Activated naive CD8-positive, alpha-beta T cell treated with anti-CD3 and anti-CD28 coated beads for 36 hours (primary cell): Measurements from ENCODE around the gene IFT81. TPM values are rescaled to one million over a fixed set of nuclear protein-coding genes. Genes with fewer than 3 reads are reported as not detected.
"Not testable (repeated sequence)": the region's sequence is repeated elsewhere in the genome, so short reads cannot be mapped to it uniquely, and the experiment has no call there.

Experiments used
- DNase-seq: peaks from one replicate; pipeline ENCODE4 v3.0.0; 2021
- H3K27ac Mint-ChIP-seq: one replicate; pipeline ENCODE4 v1.8.0; 2022; ENCODE audit warnings: mild to moderate bottlenecking, moderate library complexity, mixed read lengths
- H3K27me3 Mint-ChIP-seq: one replicate; pipeline ENCODE4 v1.8.0; 2022; ENCODE audit warnings: mild to moderate bottlenecking, mixed read lengths
- H3K36me3 Mint-ChIP-seq: one replicate; pipeline ENCODE4 v1.8.0; 2021; ENCODE audit warnings: mild to moderate bottlenecking, mixed read lengths
- H3K4me1 Mint-ChIP-seq: one replicate; pipeline ENCODE4 v1.8.0; 2021; ENCODE audit warnings: mixed read lengths
- H3K4me3 Mint-ChIP-seq: one replicate; pipeline ENCODE4 v1.8.0; 2022; ENCODE audit warnings: mild to moderate bottlenecking, moderate library complexity, mixed read lengths
- H3K9me3 Mint-ChIP-seq: one replicate; pipeline ENCODE4 v1.8.0; 2022; ENCODE audit warnings: mixed read lengths
- total RNA-seq, 2 experiments: library from RNA; stranded (reverse); gene quantifications; one replicate each; pipeline ENCODE4 v1.2.3, GENCODE V29; 2021

The IFT81 gene
- total RNA-seq, 2 experiments from 2014 or later: 3.1 to 3.4 TPM

- H3K27ac Mint-ChIP-seq, H3K36me3 Mint-ChIP-seq, DNase-seq, H3K27me3 Mint-ChIP-seq, H3K4me3 Mint-ChIP-seq, H3K9me3 Mint-ChIP-seq, H3K4me1 Mint-ChIP-seq: not testable (repeated sequence)
These were observed 6.9 kb upstream of the IFT81 start for GRCh38 chr12:110117210-110117609.

GRCh38 chr12:110117956-110118685 is 6.0 kb upstream of the IFT81 start:
- H3K9me3 Mint-ChIP-seq: no peaks in the 10 kb centered on the region
- no peak for DNase-seq
- H3K4me3 Mint-ChIP-seq: no peak overlapping the region
- H3K27me3 Mint-ChIP-seq: peaks cover 4% of the 10 kb centered on the region
- no peak overlapping the region for H3K27ac Mint-ChIP-seq
- H3K36me3 Mint-ChIP-seq: no peaks in the 10 kb centered on the region
- peaks cover 5% of the 10 kb centered on the region for H3K4me1 Mint-ChIP-seq

DNA sequence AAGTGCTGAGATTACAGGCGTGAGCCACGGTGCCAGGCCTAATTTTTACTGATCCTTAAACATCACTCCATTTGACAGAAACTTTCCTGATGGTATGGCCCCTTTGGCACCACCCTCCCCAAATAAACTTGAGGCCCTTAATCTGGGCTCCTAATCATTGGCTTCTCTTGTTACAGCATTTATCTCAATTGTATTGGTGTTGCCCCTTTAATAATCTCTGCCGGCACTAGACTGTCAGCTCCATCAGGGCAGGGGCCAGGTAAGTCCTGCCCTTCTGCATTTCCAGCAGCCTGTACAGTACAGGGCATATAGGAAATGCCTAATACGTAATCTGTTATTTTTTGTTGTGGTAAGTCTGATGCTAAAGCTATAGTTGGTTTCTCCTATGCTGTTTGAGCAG is 1.2 kb upstream of the IFT81 start:
- no peaks in the 10 kb centered on the region for H3K36me3 Mint-ChIP-seq
- peaks cover 4% of the 10 kb centered on the region for H3K27me3 Mint-ChIP-seq
- H3K4me1 Mint-ChIP-seq: peaks cover 12% of the 10 kb centered on the region
- no peak overlapping the region for H3K4me3 Mint-ChIP-seq
- DNase-seq: no peak
- H3K9me3 Mint-ChIP-seq: no peaks in the 10 kb centered on the region
- H3K27ac Mint-ChIP-seq: no peak overlapping the region

DNA sequence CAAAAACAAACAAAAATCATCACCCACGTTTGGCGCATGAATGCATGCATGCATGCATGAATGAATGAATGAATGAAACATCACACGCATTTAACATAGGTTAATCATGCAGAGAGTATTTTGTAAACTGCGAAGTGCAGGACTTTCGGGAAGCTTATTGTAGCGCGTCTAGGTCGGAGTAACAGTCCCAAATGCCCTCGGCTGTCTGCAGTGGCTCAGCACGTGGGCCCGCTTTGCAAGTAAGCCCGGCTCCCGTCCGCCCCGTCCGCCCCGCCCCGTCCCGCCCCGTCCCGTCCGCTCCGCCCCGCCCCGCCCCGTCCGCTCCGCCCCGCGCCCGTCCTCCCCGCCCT is 263 bp upstream of the IFT81 start:
- H3K4me1 Mint-ChIP-seq: peaks cover 12% of the 10 kb centered on the region
- H3K9me3 Mint-ChIP-seq: no peaks in the 10 kb centered on the region
- no peak overlapping the region for H3K4me3 Mint-ChIP-seq
- H3K27me3 Mint-ChIP-seq: peaks cover 4% of the 10 kb centered on the region
- H3K36me3 Mint-ChIP-seq: no peaks in the 10 kb centered on the region
- no peak for DNase-seq
- H3K27ac Mint-ChIP-seq: no peak overlapping the region

GRCh38 chr12:110126557-110126956 is 2.4 kb downstream of the IFT81 start:
- DNase-seq: no peak
- Mint-ChIP-seq H3K27me3 (no peaks in the 10 kb centered on the region), H3K4me3 (no peak overlapping the region), H3K27ac (no peak overlapping the region), H3K9me3 (no peaks in the 10 kb centered on the region), H3K4me1 (peaks cover 10% of the 10 kb centered on the region), H3K36me3 (no peaks in the 10 kb centered on the region)

DNA sequence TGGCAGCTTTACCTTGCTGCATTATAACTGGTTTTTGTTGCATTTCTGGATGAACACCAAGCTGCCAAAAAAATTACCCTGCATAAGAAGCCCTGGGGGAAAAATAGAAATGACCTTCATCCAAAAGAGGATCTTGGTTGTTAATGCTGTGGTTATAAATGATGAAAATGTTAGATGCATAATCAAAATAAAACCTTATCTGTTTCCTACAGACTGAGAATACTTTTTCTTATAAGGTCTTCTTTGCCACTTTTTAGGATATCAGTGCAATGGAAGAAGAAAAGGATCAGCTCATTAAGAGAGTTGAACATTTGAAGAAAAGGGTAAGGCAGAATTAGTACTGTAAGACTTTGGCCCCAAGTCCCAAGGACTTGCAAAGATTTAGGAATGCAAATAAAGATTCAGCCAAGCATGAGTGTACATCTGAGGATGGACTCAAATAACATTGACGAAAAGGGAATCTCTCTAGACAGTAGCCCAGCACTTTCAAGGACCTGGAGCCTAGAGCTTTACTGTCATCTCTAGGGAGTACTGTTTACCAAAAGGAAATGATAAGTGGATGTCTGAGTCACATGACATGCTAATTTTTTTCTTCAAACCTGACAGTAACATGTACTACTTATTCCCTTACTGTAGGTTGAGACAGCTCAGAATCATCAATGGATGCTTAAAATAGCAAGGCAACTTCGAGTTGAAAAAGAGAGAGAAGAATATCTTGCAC is 10.7 kb downstream of the IFT81 start:
- no peak overlapping the region for H3K4me3 Mint-ChIP-seq
- no peaks in the 10 kb centered on the region for H3K36me3 Mint-ChIP-seq
- H3K27me3 Mint-ChIP-seq: no peaks in the 10 kb centered on the region
- no peak overlapping the region for H3K27ac Mint-ChIP-seq
- no peaks in the 10 kb centered on the region for H3K9me3 Mint-ChIP-seq
- H3K4me1 Mint-ChIP-seq: no peaks in the 10 kb centered on the region
- DNase-seq: no peak

DNA sequence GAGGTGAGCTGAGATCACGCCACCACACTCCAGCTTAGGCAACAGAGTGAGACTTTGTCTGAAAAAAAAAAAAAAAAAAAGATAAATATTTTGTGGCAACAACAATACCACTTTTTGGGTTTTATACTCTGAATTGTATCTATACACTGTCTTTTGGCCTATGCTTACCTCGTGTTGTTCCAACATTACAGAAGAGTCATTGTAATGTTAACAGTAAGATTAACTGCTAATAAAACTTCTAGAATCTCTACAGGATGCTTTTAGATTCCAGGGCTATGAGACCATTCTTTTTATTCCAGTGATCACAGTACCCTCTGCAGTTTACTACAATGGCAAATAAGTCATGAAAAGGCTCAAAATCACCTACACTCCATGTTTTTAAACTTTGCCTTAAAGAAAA is 11.6 kb downstream of the IFT81 start:
- no peak for DNase-seq
- H3K27me3 Mint-ChIP-seq: no peaks in the 10 kb centered on the region
- H3K9me3 Mint-ChIP-seq: no peaks in the 10 kb centered on the region
- no peak overlapping the region for H3K4me3 Mint-ChIP-seq
- no peak overlapping the region for H3K27ac Mint-ChIP-seq
- no peaks in the 10 kb centered on the region for H3K36me3 Mint-ChIP-seq
- H3K4me1 Mint-ChIP-seq: no peaks in the 10 kb centered on the region

- H3K9me3 Mint-ChIP-seq: no peaks in the 10 kb centered on the region
- H3K36me3 Mint-ChIP-seq: no peaks in the 10 kb centered on the region
- no peak overlapping the region for H3K4me3 Mint-ChIP-seq
- DNase-seq: no peak
- no peak overlapping the region for H3K27ac Mint-ChIP-seq
- H3K4me1 Mint-ChIP-seq: no peaks in the 10 kb centered on the region
- H3K27me3 Mint-ChIP-seq: no peaks in the 10 kb centered on the region
These were observed 13.6 kb downstream of the IFT81 start for GRCh38 chr12:110137786-110138185.

DNA sequence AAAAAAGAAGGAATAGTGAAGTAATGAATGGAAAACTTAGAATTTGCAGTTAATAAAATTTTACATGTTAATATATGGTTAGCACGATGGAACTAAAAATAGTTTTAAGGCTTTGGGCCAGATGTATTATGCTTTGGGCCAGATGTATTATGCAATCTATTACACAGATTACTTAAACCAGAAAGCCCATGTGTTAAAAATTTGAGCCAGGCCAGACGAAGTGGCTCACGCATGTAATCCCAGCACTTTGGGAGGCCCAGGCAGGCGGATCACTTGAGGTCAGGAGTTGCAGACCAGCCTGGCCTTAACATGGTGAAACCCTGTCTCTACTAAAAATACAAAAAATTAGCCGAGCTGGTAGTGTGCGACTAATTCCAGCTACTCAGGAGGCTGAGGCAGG is 17.2 kb downstream of the IFT81 start:
- Mint-ChIP-seq H3K27ac (no peak overlapping the region), H3K4me1 (no peaks in the 10 kb centered on the region), H3K4me3 (no peak overlapping the region), H3K9me3 (no peaks in the 10 kb centered on the region), H3K36me3 (no peaks in the 10 kb centered on the region), H3K27me3 (no peaks in the 10 kb centered on the region)
- no peak for DNase-seq

DNA sequence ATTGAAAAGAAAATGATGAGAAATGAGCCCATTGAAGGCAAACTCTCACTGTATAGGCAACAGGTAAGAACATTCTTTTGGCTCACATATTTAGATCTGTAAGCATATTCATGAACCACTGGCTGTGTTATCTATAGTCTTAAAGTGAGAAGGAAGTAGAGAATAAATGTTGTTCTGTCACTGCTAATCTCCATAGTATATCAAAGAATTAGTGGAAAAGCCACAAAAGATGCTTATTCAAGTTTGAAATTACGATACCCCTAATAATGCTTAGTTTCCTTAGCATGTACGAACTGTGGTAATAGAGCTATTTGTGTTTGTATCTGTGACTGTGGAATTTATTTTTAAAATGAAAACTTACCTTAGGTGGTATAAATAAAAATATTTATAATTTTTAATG is 22.8 kb downstream of the IFT81 start:
- no peaks in the 10 kb centered on the region for H3K27me3 Mint-ChIP-seq
- peaks cover 11% of the 10 kb centered on the region for H3K4me1 Mint-ChIP-seq
- DNase-seq: no peak
- no peak overlapping the region for H3K27ac Mint-ChIP-seq
- no peaks in the 10 kb centered on the region for H3K9me3 Mint-ChIP-seq
- H3K4me3 Mint-ChIP-seq: no peak overlapping the region
- peaks cover 5% of the 10 kb centered on the region for H3K36me3 Mint-ChIP-seq

DNA sequence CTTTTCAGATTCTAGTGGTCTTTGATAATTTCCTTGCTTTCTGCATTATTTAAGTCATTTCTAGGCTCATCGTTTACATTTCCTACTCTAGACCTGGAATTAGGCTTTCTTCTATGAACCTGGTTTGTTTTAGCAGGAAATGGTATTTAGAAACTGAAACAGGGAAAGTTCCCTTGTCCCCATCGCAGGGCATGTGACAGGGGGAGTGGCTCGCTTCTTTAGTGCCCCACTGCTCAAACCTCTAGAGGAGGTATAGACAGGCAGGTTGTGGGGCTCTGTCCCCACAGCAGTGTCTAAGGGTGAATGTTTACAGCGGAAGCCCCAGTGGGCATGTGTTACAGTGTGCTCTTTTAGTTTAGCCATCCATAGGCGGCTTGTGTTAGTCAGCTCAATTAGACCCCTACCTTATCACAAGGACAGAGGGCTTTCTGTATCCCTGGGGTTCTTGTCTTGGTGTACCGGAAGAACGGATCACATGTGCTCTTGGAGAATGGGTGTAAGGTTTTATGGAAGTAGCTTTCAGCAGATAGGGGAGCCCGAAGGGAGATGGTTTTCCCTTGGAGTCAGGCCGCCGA is 25.0 kb downstream of the IFT81 start:
- Mint-ChIP-seq H3K4me1 (peaks cover 11% of the 10 kb centered on the region), H3K27me3 (no peaks in the 10 kb centered on the region), H3K36me3 (peaks cover 7% of the 10 kb centered on the region), H3K4me3 (no peak overlapping the region), H3K9me3 (no peaks in the 10 kb centered on the region), H3K27ac (no peak overlapping the region)
- DNase-seq: no peak

DNA sequence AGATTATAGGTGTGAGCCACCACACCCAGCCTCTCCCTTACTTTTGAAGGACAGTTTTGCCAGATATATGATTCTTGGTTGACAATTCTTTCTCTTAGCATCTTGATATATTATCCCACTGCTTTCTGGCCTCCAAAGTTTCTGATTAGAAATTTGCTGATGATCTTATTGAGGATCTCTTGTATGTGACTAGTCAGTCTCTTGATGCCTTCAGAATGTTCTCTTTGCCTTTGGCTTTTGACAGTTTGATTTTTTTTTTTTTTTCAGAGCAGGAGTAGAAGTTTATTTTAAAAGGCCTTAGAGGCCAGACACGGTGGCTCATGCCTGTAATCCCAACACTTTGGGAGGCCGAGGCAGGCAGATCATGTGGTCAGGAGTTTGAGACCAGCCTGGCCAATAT is 32.6 kb downstream of the IFT81 start:
- Mint-ChIP-seq H3K4me3 (no peak overlapping the region), H3K27me3 (no peaks in the 10 kb centered on the region), H3K4me1 (peaks cover 4% of the 10 kb centered on the region), H3K27ac (no peak overlapping the region), H3K36me3 (peaks cover 23% of the 10 kb centered on the region), H3K9me3 (peaks cover 13% of the 10 kb centered on the region)
- DNase-seq: no peak

DNA sequence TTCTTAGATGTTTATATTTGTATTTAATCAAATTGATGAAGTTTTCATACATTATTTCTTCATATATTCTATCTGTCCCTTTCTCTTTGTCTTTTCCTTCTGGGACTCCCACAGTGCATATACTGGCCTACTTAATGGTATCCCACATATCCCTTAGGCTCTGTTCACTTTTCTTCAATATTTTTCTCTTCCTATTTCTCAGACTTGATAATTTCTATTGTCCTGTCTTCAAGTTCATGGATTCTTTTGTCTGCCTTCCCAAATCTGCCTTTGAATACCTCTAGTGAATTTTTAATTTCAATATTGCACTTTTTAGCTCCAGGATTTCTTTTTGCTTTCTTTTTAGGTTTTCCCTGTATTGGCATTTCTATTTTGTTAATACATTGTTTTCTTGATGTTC is 33.4 kb downstream of the IFT81 start:
- Mint-ChIP-seq H3K9me3 (peaks cover 13% of the 10 kb centered on the region), H3K4me3 (no peak overlapping the region), H3K4me1 (peaks cover 4% of the 10 kb centered on the region), H3K27me3 (no peaks in the 10 kb centered on the region), H3K36me3 (peaks cover 22% of the 10 kb centered on the region), H3K27ac (no peak overlapping the region)
- DNase-seq: no peak

DNA sequence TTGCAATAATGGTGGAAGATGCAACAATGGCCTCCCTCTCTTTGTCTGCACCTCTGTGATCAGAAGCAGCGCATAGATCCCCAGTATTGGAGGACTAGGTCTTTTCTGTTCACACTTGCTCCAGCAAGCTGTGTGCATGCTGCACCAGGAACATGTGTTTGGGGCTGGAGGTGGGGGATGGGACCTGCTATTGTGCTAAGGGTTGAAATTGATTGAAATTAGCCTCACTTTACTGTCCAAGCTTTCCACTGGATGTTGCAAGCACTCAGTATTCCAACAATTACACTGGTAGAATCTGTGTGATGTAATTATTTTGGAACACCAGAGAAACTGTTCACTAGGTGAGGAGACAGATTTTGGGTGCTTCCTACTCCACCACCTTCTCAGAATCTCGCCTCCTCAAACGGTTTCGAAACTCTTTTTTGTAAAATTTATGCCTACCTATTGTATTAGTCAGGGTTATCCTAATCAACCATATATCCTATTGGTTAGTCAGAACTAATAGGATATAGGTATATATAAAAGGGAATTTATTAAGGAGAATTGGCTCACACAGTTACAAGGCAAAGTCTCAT is 35.6 kb downstream of the IFT81 start:
- no peak overlapping the region for H3K4me3 Mint-ChIP-seq
- H3K27ac Mint-ChIP-seq: no peak overlapping the region
- no peak for DNase-seq
- H3K9me3 Mint-ChIP-seq: peaks cover 13% of the 10 kb centered on the region
- H3K36me3 Mint-ChIP-seq: peaks cover 23% of the 10 kb centered on the region
- no peaks in the 10 kb centered on the region for H3K27me3 Mint-ChIP-seq
- H3K4me1 Mint-ChIP-seq: peaks cover 4% of the 10 kb centered on the region

GRCh38 chr12:110165540-110166159 is 41.5 kb downstream of the IFT81 start:
- no peaks in the 10 kb centered on the region for H3K4me1 Mint-ChIP-seq
- H3K27me3 Mint-ChIP-seq: no peaks in the 10 kb centered on the region
- H3K9me3 Mint-ChIP-seq: no peaks in the 10 kb centered on the region
- no peak overlapping the region for H3K4me3 Mint-ChIP-seq
- peaks cover 3% of the 10 kb centered on the region for H3K36me3 Mint-ChIP-seq
- H3K27ac Mint-ChIP-seq: no peak overlapping the region
- DNase-seq: no peak
